Endodermal cell (in vitro differentiated cells): ENCODE measurements around the gene DEFB118. TPM values are rescaled to one million over a fixed set of nuclear protein-coding genes. Genes with fewer than 3 reads are reported as not detected.
"Not testable (repeated sequence)": the region's sequence is repeated elsewhere in the genome, so short reads cannot be mapped to it uniquely, and the experiment has no call there.

ENCODE experiments used
- DNase-seq: peaks from one replicate; pipeline ENCODE4 v3.0.0-alpha.2; 2017
- H3K27ac ChIP-seq: 2 replicates; pipeline ENCODE4 v1.5.1; 2013; ENCODE audit warnings: mild to moderate bottlenecking, low read depth, low read length, moderate library complexity
- H3K27me3 ChIP-seq: 2 replicates; pipeline ENCODE4 v1.6.1; 2013; ENCODE audit warnings: mild to moderate bottlenecking, low read length, moderate library complexity; ENCODE audit not compliant: insufficient read depth, control insufficient read depth, poor library complexity, severe bottlenecking
- H3K36me3 ChIP-seq: 2 replicates; pipeline ENCODE4 v1.7.0; 2013; ENCODE audit warnings: mild to moderate bottlenecking, low read length, moderate library complexity; ENCODE audit not compliant: control insufficient read depth, insufficient read depth
- H3K4me1 ChIP-seq: one replicate; pipeline ENCODE4 v1.7.0; 2013; ENCODE audit warnings: low read length; ENCODE audit not compliant: control insufficient read depth, insufficient read depth
- H3K4me3 ChIP-seq: 2 replicates; pipeline ENCODE4 v1.5.1; 2013; ENCODE audit warnings: mild to moderate bottlenecking, low read length, moderate library complexity
- H3K9ac ChIP-seq: 2 replicates; pipeline ENCODE4 v1.6.1; 2013; ENCODE audit warnings: mild to moderate bottlenecking, low read length, moderate library complexity; ENCODE audit not compliant: poor library complexity, severe bottlenecking; ENCODE audit errors: extremely low read depth
- H3K9me3 ChIP-seq: 2 replicates; pipeline ENCODE4 v1.6.1; 2013; ENCODE audit warnings: mild to moderate bottlenecking, low read length, moderate library complexity; ENCODE audit not compliant: control insufficient read depth
- H3K27ac Mint-ChIP-seq: 2 replicates; pipeline ENCODE4 v1.8.0; 2020; ENCODE audit warnings: mixed read lengths
- H3K27me3 Mint-ChIP-seq: 2 replicates; pipeline ENCODE4 v1.8.0; 2021; ENCODE audit warnings: mild to moderate bottlenecking, mixed read lengths; ENCODE audit not compliant: insufficient read depth
- H3K36me3 Mint-ChIP-seq: 2 replicates; pipeline ENCODE4 v1.8.0; 2020; ENCODE audit warnings: low read depth, mixed read lengths
- H3K4me1 Mint-ChIP-seq: 2 replicates; pipeline ENCODE4 v1.8.0; 2020; ENCODE audit warnings: mixed read lengths
- H3K4me3 Mint-ChIP-seq: 2 replicates; pipeline ENCODE4 v1.8.0; 2020; ENCODE audit warnings: mild to moderate bottlenecking, moderate library complexity, mixed read lengths
- H3K9me3 Mint-ChIP-seq: 2 replicates; pipeline ENCODE4 v1.8.0; 2020; ENCODE audit warnings: mild to moderate bottlenecking, mixed read lengths
- WGBS, 2 experiments: methylation state at CpG; one replicate each; pipeline versions ENCODE4 v1.1.5 to v1.1.7; 2013; ENCODE audit warnings: missing lambda C conversion rate in 2 of 2, mixed read lengths in 1 of 2; ENCODE audit not compliant: insufficient coverage in 1 of 2, insufficient read length in 1 of 2; 5-methylcytosine and 5-hydroxymethylcytosine counted together
- total RNA-seq, 2 donors: library from RNA; stranded (reverse); fragmentation: NEBNext Ultra II Directional in 1 of 2; extraction: Animal tissue kit (Norgen Biotek cat#: 25700) in 1 of 2; gene quantifications; 2 replicates in 1 of 2; 3 replicates in 1 of 2; pipeline ENCODE4 v1.2.1, GENCODE V29; 2021
- TF ChIP-seq, protein P1 (sequence below): fragments of 200-600 bp; sonication (generic); conservative IDR thresholded peaks from 2 replicates; pipeline ENCODE4 v1.5.0; 2021; ENCODE audit warnings: antibody characterized with exemption, mild to moderate bottlenecking

The DEFB118 gene
- total RNA-seq, 2 donors from 2014 or later: not detected

DNA sequence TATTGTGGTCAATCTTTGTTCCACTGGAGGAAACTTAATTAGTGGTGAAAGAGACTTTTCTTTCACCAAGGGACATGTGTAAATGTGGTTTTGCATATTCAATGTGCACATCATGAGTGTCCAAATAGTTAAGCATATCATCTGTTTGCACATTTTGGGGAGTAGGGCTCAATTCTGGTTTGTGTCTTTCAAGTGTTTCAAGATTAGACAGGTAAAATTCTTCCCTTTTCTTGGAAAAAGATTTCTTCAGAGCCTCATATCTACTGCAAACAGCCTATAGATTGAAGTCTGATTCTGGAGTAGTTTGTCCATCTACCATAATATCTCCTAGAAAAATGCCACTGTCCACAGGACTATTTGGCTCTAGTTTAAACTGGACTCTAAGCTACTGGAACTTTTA lies 26.9 kb upstream of the DEFB118 start:
- Mint-ChIP-seq H3K4me3 (no peak overlapping the region), H3K27me3 (no peaks in the 10 kb centered on the region)

DNA sequence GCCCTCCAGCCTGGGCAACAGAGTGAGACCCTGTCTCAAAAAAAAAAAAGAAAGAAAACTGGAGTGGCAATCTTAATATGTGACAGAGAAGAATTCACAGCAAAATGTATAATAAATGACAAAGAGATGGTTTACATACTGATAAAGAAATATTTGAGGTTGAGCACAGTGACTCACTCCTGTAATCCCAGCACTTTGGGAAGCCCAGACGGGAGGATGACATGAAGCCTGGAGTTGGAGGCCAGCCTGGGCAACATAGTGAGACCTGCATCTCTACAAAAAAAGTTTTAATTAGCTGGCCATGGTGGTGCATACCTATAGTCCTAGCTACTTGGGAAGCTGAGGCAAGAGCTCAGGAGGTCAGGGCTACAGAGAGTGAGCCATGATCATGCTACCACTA lies 12.4 kb upstream of the DEFB118 start:
- H3K9me3 ChIP-seq: peaks cover 62% of the 10 kb centered on the region
- no peak overlapping the region for H3K4me3 ChIP-seq
- no peaks in the 10 kb centered on the region for H3K36me3 Mint-ChIP-seq
- TF ChIP-seq, protein P1, sequence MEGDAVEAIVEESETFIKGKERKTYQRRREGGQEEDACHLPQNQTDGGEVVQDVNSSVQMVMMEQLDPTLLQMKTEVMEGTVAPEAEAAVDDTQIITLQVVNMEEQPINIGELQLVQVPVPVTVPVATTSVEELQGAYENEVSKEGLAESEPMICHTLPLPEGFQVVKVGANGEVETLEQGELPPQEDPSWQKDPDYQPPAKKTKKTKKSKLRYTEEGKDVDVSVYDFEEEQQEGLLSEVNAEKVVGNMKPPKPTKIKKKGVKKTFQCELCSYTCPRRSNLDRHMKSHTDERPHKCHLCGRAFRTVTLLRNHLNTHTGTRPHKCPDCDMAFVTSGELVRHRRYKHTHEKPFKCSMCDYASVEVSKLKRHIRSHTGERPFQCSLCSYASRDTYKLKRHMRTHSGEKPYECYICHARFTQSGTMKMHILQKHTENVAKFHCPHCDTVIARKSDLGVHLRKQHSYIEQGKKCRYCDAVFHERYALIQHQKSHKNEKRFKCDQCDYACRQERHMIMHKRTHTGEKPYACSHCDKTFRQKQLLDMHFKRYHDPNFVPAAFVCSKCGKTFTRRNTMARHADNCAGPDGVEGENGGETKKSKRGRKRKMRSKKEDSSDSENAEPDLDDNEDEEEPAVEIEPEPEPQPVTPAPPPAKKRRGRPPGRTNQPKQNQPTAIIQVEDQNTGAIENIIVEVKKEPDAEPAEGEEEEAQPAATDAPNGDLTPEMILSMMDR: no peak
- H3K27me3 ChIP-seq: no peaks in the 10 kb centered on the region
- peaks cover 87% of the 10 kb centered on the region for H3K9me3 Mint-ChIP-seq
- no peak for DNase-seq
- no peak overlapping the region for H3K27ac Mint-ChIP-seq
- H3K4me1 ChIP-seq: no peaks in the 10 kb centered on the region
- no peak overlapping the region for H3K9ac ChIP-seq
- no peaks in the 10 kb centered on the region for H3K4me1 Mint-ChIP-seq
- no peak overlapping the region for H3K27ac ChIP-seq
- no peaks in the 10 kb centered on the region for H3K27me3 Mint-ChIP-seq
- WGBS, 2 experiments: 54 to 63% methylated on average over 1 of the region's 1 CpG
- no peak overlapping the region for H3K4me3 Mint-ChIP-seq
- no peaks in the 10 kb centered on the region for H3K36me3 ChIP-seq

More for the DNA sequence above, 26.9 kb upstream of the DEFB118 start:
- Histone ChIP-seq H3K9me3 (peaks cover 47% of the 10 kb centered on the region), H3K4me1 (no peaks in the 10 kb centered on the region), H3K36me3 (no peaks in the 10 kb centered on the region), H3K27ac (no peak overlapping the region), H3K4me3 (no peak overlapping the region), H3K9ac (no peak overlapping the region), H3K27me3 (no peaks in the 10 kb centered on the region)
- Mint-ChIP-seq H3K27ac (no peak overlapping the region), H3K4me1 (no peaks in the 10 kb centered on the region), H3K36me3 (no peaks in the 10 kb centered on the region), H3K9me3 (peaks cover 75% of the 10 kb centered on the region)
- TF ChIP-seq, protein P1: no peak
- DNase-seq: no peak

DNA sequence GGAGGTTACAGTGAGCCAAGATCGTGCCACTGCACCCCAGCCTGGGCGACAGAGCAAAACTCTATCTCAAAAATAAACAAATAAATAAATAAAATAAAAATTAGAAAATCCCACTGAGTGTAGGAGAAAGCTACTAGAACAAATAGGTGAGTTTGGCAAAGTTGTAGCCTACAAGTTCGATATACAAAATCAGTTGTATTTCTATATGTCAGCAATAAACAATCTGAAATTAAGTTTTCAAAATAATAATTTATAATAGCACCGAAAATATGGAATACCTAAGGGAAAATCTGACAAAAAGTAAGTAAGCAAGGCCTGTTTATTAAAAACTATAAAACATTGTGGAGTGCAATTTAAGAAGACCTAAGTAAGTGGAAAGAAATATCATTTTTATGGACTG lies 5.1 kb upstream of the DEFB118 start:
- TF ChIP-seq, protein P1: no peak
- Mint-ChIP-seq H3K27me3 (no peaks in the 10 kb centered on the region), H3K9me3 (peaks cover 93% of the 10 kb centered on the region), H3K27ac (no peak overlapping the region), H3K4me3 (no peak overlapping the region), H3K36me3 (peaks cover 1% of the 10 kb centered on the region), H3K4me1 (no peaks in the 10 kb centered on the region)
- Histone ChIP-seq H3K9ac (no peak overlapping the region), H3K9me3 (peaks cover 58% of the 10 kb centered on the region), H3K27me3 (no peaks in the 10 kb centered on the region), H3K27ac (no peak overlapping the region), H3K4me1 (no peaks in the 10 kb centered on the region), H3K4me3 (no peak overlapping the region), H3K36me3 (no peaks in the 10 kb centered on the region)
- 63% methylated on average over 3 of the region's 4 CpGs; no CpG with 5 or more reads in 1 of the 2 experiments for WGBS, 2 experiments
- no peak for DNase-seq

DNA sequence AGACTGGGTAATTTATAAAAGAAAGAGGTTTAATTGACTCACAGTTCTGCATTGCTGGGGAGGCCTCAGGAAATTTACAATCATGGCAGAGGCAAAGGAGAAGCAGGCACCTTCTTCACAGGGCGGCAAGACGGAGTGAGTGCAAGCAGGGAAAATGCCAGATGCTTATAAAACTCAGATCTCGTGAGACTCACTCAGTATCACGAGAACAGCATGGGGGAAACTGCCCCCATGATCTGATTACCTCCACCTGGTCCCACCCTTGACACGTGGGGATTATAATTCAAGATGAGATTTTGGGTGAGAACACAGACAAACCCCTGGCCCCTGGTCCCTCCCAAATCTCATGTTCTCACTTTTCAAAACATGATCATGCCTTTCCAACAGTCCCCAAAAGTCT lies 4.1 kb upstream of the DEFB118 start:
- not testable (repeated sequence) for H3K36me3 ChIP-seq, H3K27me3 ChIP-seq, H3K4me3 Mint-ChIP-seq, H3K4me1 ChIP-seq, H3K36me3 Mint-ChIP-seq, H3K27ac Mint-ChIP-seq, H3K4me1 Mint-ChIP-seq, H3K27ac ChIP-seq, DNase-seq, H3K9ac ChIP-seq, H3K4me3 ChIP-seq, H3K27me3 Mint-ChIP-seq
- 64 to 76% methylated on average over 2 to 5 of the region's 5 CpGs for WGBS, 2 experiments
- peaks cover 94% of the 10 kb centered on the region for H3K9me3 Mint-ChIP-seq
- peaks cover 64% of the 10 kb centered on the region for H3K9me3 ChIP-seq
